Smooth muscle cell (in vitro differentiated cells): ENCODE results near the gene KRT82. TPM values are rescaled to one million over a fixed set of nuclear protein-coding genes. Genes with fewer than 3 reads are reported as not detected.
A peak's percentile ranks its signal among the peaks of the same experiment; 100 is the strongest.

ENCODE experiments used
- DNase-seq: peaks from one replicate; lab custom pipeline; 2025; ENCODE audit not compliant: unreplicated experiment; lab: John Stamatoyannopoulos, UW
- H2AFZ ChIP-seq: fragments of 200-600 bp; sonication (generic); 2 replicates; pipeline ENCODE4 v1.6.0; 2016; ENCODE audit warnings: antibody characterized with exemption, low read depth, mild to moderate bottlenecking
- H3F3A ChIP-seq: fragments of 200-600 bp; sonication (generic); 2 replicates; pipeline ENCODE4 v1.6.0; 2017; ENCODE audit warnings: antibody characterized with exemption, low read depth
- H3K27ac ChIP-seq: fragments of 200-600 bp; sonication (generic); 2 replicates; pipeline ENCODE4 v1.5.1; 2016; ENCODE audit warnings: low read depth, mild to moderate bottlenecking
- H3K27me3 ChIP-seq: fragments of 200-600 bp; sonication (generic); 2 replicates; pipeline ENCODE4 v1.6.1; 2016; ENCODE audit warnings: low read depth, mild to moderate bottlenecking
- H3K36me3 ChIP-seq: fragments of 200-600 bp; sonication (generic); 2 replicates; pipeline ENCODE4 v1.5.1; 2016; ENCODE audit warnings: low read depth
- H3K4me1 ChIP-seq: fragments of 200-600 bp; sonication (generic); 2 replicates; pipeline ENCODE4 v1.5.1; 2016; ENCODE audit warnings: low read depth
- H3K4me2 ChIP-seq: fragments of 200-600 bp; sonication (generic); 2 replicates; pipeline ENCODE4 v1.6.0; 2016; ENCODE audit warnings: mild to moderate bottlenecking
- H3K4me3 ChIP-seq: fragments of 200-600 bp; sonication (generic); 2 replicates; pipeline ENCODE4 v1.5.1; 2016; ENCODE audit warnings: mild to moderate bottlenecking
- H3K79me2 ChIP-seq: fragments of 200-600 bp; sonication (generic); 2 replicates; pipeline ENCODE4 v1.6.0; 2016; ENCODE audit warnings: low read depth, mild to moderate bottlenecking
- H3K9ac ChIP-seq: fragments of 200-600 bp; sonication (generic); 2 replicates; pipeline ENCODE4 v1.6.0; 2016; ENCODE audit warnings: low read depth
- H3K9me3 ChIP-seq: fragments of 200-600 bp; sonication (generic); replicated peaks from 2 replicates; pipeline ENCODE4 v1.5.1; 2016; ENCODE audit warnings: low read depth
- H4K20me1 ChIP-seq: fragments of 200-600 bp; sonication (generic); 2 replicates; pipeline ENCODE4 v1.6.0; 2016; ENCODE audit warnings: low read depth
- CTCF ChIP-seq: fragments of 200-600 bp; sonication (generic); IDR thresholded peaks from 2 replicates; pipeline ENCODE4 v1.5.1; 2017; ENCODE audit warnings: borderline replicate concordance, mild to moderate bottlenecking, antibody characterized with exemption; ENCODE audit not compliant: insufficient read depth, poor library complexity, severe bottlenecking
- WGBS: methylation state at CpG from one replicate; pipeline ENCODE4 v1.1.7; 2016; ENCODE audit warnings: low lambda C conversion rate; 5-methylcytosine and 5-hydroxymethylcytosine counted together
- polyA plus RNA-seq: library from polyadenylated mRNA; unstranded; fragments of >200 nt; fragmentation: Nextera tagmentation; extraction: Ambion mirVana; gene quantifications from 2 replicates; pipeline ENCODE4 v1.2.1, GENCODE V29; 2016
- total RNA-seq: library from RNA; depleted of rRNA; stranded (reverse); fragments of >200 nt; gene quantifications from 2 replicates; pipeline ENCODE4 v1.2.3, GENCODE V29; 2014

KRT82 gene
- total and polyA plus RNA-seq, 2 experiments from 2014 or later = 0.23 TPM; not detected in 1

- peaks cover 11% of the 10 kb centered on the region for H3F3A ChIP-seq
- H2AFZ ChIP-seq = no peak overlapping the region
- no peaks in the 10 kb centered on the region for H3K9me3 ChIP-seq
- H3K79me2 ChIP-seq = no peaks in the 10 kb centered on the region
- no peak for DNase-seq
- H4K20me1 ChIP-seq = no peaks in the 10 kb centered on the region
- H3K36me3 ChIP-seq = no peaks in the 10 kb centered on the region
- no peak for TF ChIP-seq CTCF
- H3K4me2 ChIP-seq = peak overlapping the region; percentile 49
- 29% methylated on average over 9 of the region's 9 CpGs for WGBS
- H3K27me3 ChIP-seq = no peaks in the 10 kb centered on the region
- H3K4me3 ChIP-seq = no peak overlapping the region
- peak overlapping the region; percentile 95 for H3K27ac ChIP-seq
- H3K4me1 ChIP-seq = peaks cover 26% of the 10 kb centered on the region
- H3K9ac ChIP-seq = peak overlapping the region; percentile 84
Observed at GRCh38 chr12:52441320-52441911, 35.3 kb upstream of the KRT82 start.

- H3K36me3 ChIP-seq = no peaks in the 10 kb centered on the region
- H3K27ac ChIP-seq = peak overlapping the region; percentile 95
- WGBS = 52% methylated on average over 5 of the region's 5 CpGs
- peaks cover 26% of the 10 kb centered on the region for H3K4me1 ChIP-seq
- H3K4me2 ChIP-seq = peak overlapping the region; percentile 49
- peaks cover 14% of the 10 kb centered on the region for H3F3A ChIP-seq
- no peak for TF ChIP-seq CTCF
- H3K79me2 ChIP-seq = no peaks in the 10 kb centered on the region
- peak overlapping the region; percentile 84 for H3K9ac ChIP-seq
- no peaks in the 10 kb centered on the region for H3K27me3 ChIP-seq
- H2AFZ ChIP-seq = no peak overlapping the region
- H3K4me3 ChIP-seq = no peak overlapping the region
- H4K20me1 ChIP-seq = no peaks in the 10 kb centered on the region
- no peaks in the 10 kb centered on the region for H3K9me3 ChIP-seq
- DNase-seq = no peak
Observed at GRCh38 chr12:52440821-52441319, 34.7 kb upstream of the KRT82 start.

DNA sequence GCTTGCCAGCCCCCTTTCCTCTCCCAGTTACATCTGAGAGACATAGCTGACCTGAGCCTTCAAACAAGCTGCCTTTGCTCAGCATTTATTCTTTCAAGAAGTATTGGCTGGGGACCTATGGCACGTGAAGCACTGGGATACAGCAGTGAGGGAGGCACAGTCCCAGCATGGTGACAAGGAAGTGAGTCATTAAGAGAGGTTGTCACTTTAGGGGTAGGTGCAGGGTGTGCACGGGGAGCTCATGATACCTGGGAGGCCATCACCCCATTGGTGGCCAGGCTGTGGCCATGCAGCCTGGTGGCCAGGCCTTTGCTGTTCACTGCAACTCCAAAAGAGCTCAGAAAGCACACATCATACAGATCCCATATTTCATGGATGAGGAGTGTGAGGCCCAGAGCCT, 33.7 kb upstream of the KRT82 start:
- Histone ChIP-seq H3K4me1 (peaks cover 26% of the 10 kb centered on the region), H3K27me3 (no peaks in the 10 kb centered on the region), H3K4me2 (no peak overlapping the region), H3K9ac (peak overlapping the region; percentile 84), H2AFZ (no peak overlapping the region), H3F3A (peaks cover 15% of the 10 kb centered on the region), H3K4me3 (no peak overlapping the region), H3K79me2 (no peaks in the 10 kb centered on the region), H3K9me3 (no peaks in the 10 kb centered on the region), H4K20me1 (no peaks in the 10 kb centered on the region), H3K27ac (peak overlapping the region; percentile 95), H3K36me3 (no peaks in the 10 kb centered on the region)
- TF ChIP-seq CTCF = no peak
- 69% methylated on average over 2 of the region's 2 CpGs for WGBS
- no peak for DNase-seq

GRCh38 chr12:52439420-52439819, 33.3 kb upstream of the KRT82 start:
- no peaks in the 10 kb centered on the region for H4K20me1 ChIP-seq
- no peak for TF ChIP-seq CTCF
- WGBS = 84% methylated on average over 8 of the region's 8 CpGs

More at GRCh38 chr12:52439420-52439819, 33.3 kb upstream of the KRT82 start:
- no peak for DNase-seq
- Histone ChIP-seq H3K79me2 (no peaks in the 10 kb centered on the region), H3K27ac (no peak overlapping the region), H3K9ac (no peak overlapping the region), H2AFZ (no peak overlapping the region), H3K36me3 (no peaks in the 10 kb centered on the region), H3F3A (peaks cover 15% of the 10 kb centered on the region), H3K27me3 (no peaks in the 10 kb centered on the region), H3K9me3 (no peaks in the 10 kb centered on the region), H3K4me3 (no peak overlapping the region), H3K4me2 (no peak overlapping the region), H3K4me1 (peaks cover 26% of the 10 kb centered on the region)
